Activated T-cell treated with anti-CD3 and anti-CD28 coated beads for 1 hour (primary cell): ENCODE data around the gene NELFA.
"Not testable (repeated sequence)": the region's sequence is repeated elsewhere in the genome, so short reads cannot be mapped to it uniquely, and the experiment has no call there.

Source experiments
- DNase-seq: peaks from one replicate; pipeline ENCODE4 v3.0.0-alpha.2; 2020; ENCODE audit warnings: low read depth

NELFA gene

GRCh38 chr4:1993718-1994516 is 14.9 kb downstream of the NELFA start:
- DNase-seq, result not testable (repeated sequence)

DNA sequence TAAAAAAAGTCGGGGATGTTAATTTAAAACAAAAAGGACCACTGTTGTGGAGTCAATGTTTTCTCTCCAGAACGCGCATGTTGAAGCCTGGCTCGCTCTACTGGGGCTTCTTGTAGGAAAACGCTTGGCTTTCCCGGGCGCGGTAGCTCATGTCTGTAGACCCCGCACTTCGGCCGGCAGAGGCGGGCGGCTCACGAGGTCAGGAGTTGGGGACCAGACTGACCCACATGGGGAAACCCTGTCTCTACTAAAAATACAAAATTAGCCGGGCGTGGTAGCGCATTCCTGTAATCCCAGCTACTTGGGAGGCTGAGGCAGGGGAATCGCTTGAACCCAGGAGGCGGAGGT is 15.6 kb downstream of the NELFA start:
- no peak for DNase-seq

GRCh38 chr4:1992468-1993168 is 16.2 kb downstream of the NELFA start:
- no peak for DNase-seq

- DNase-seq, result no peak
Observed at GRCh38 chr4:1991596-1992434, 17.0 kb downstream of the NELFA start.

GRCh38 chr4:1991087-1991486 is 17.7 kb downstream of the NELFA start:
- no peak for DNase-seq

DNA sequence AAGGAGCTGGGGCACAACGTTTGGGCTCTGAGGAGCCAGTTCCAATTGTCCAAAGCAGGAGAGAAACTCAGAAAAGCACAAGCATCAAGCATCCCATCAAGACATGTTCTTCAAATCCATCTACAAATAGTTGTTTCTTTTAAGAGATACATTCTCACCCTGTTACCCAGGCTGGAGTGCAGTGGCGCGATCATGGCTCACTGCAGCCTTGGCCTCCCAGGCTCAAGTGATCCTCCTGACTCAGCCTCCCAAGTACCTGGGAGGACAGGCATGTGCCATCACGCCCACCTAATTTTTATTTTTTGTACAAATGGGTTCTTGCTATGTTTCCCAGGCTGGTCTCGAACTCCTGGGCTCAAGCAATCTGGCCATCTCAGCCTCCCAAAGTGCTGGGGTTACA is 18.1 kb downstream of the NELFA start:
- DNase-seq, result no peak

DNA sequence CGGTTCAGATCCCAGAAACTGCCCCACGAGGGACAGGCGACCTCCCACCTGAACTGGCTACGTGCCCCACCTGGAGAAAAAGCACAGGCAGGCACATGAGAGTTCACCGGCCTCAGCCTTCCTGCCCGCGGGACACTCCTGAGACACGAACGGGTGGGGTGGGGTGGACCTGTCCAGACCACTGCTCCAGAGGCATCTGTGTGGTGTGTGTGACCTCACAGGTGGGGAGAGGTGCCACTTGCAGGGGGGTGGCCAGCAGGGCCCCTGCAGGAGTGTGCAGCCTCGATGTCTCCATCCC is 18.5 kb downstream of the NELFA start:
- no peak for DNase-seq

DNA sequence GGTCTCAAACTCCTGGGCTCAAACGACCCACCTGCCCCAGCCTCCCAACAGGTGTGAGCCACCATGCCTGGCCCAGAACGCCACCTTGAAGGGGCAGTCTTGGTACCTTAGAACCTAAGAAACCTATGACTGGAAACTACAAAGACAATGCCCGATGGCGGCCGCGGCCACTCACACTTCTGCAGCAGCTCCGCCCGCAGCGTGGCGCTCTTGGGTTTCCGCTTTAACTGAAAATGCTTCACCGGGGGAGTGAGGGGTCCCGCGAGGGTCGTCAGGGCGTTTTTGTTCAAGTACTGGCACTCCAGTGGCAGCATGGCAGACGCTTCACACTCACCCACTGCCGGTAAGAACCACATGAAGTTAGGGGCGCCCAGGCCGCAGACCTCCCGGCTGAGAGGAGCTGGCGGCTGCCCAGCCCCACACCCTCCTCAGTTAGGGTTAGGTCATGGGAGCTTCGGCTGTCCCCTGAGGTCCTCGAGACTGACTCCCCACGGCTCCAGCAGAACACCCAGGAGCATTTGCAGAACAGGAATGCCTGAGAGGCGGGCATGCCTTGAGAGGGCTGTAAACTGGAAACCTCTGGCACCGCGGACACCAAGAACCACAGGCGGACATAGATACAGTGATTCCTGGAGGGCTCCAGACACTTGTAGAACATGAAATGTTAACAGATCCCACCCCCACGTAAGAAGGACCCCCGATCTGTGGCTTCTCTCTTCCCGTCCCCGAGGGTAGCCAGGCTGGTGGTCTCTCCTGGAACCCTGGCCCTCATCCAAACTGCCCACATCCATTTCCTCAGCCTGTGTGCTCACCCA is 19.0 kb downstream of the NELFA start:
- DNase-seq, result no peak

DNA sequence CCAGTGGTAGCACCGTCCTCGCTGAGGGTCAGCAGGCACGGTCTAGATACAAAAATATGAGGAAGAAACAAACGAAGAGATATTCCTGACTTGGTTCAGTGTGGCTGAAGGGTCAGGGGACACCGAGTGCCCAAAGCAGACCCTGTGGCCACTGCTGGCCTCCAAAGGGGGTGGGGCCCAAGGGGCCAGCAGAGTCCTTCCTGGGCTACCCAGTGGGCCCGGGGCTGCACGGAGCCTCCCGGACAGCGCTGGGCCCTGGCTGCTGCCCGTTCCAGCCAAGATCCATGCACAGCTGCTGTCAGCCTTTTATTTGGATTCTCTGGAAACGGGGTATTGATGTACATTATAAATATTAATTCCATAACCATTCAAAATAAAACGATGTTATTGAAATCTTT is 20.4 kb downstream of the NELFA start:
- no peak for DNase-seq

DNA sequence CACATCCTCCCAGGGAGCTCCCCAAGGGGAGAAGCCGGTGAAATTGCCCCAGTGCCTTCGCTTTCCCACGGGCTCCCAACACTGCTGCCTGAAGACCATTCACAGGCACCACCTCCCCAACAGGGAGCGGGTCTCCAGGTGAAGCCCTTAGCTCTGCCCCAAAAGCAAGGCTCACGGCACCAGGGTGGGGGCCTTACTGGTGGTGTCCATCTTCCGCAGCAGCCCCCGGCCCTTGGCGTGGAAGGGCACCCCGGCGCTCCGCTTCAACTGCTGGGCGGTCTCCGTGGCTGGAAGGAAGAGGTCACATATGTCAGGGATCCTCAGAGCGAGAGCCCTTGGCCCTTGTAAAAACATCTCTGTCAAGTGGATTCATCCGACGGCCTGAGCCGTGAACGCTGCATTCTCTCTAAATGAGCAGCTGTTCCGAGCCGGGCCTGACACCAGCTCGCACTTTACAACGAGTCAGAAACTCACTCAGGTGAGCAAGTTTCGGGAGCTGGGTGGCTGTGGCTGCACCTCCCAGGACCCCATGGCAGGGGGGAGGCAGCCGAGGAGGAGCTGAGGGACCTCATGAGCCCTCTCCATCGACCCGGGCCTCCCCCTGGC is 20.9 kb downstream of the NELFA start:
- DNase-seq, result no peak

DNA sequence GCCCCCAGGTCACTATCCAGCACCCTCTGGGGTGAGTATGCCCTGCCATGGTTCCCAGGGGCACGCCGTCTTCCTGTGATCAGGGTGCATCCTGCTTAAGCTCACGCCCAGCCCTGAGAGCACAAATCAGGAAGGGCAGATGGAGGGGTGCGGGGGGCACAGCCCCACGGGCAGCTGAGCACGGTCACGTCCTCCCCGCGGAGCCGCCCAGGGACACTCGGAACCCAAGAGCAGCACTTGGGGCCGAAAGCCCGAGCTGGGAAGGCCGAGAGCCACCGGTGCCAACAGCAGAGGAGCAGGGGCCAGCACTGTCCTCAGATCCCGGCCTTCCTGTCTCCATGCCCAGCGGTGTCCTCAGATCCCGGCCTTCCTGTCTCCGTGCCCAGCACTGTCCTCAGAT is 21.5 kb downstream of the NELFA start:
- DNase-seq, result no peak

DNA sequence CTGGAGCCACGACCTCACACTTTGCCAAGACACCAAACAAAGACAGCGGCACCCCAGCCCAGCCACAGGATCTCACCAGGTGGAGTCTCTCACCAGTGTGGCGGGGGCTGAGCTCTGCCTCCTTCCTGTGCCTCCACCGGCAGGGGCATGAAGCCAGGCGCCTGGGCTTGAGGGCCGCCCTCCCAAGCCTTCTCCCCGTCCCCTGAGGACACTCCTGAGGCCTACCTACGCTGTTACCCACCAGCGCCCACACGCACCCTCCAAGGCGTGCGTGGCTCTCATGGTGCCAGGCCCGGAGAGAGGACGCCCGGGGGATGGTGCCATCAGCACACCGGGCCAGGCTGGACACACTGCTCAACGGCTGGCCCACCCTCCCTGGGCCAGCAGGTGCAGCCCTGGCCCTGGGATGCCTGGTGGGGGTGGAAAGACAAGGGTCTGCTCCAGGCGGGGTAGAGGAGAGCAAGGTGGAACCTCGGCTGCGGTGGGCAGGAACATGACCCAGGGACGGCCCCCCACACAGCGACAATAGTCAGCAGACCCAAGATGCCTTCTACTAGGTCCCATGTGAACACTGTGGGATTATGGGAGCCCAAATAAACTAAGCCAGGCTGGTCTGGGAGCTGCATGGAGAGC is 22.1 kb downstream of the NELFA start:
- DNase-seq, result no peak

DNA sequence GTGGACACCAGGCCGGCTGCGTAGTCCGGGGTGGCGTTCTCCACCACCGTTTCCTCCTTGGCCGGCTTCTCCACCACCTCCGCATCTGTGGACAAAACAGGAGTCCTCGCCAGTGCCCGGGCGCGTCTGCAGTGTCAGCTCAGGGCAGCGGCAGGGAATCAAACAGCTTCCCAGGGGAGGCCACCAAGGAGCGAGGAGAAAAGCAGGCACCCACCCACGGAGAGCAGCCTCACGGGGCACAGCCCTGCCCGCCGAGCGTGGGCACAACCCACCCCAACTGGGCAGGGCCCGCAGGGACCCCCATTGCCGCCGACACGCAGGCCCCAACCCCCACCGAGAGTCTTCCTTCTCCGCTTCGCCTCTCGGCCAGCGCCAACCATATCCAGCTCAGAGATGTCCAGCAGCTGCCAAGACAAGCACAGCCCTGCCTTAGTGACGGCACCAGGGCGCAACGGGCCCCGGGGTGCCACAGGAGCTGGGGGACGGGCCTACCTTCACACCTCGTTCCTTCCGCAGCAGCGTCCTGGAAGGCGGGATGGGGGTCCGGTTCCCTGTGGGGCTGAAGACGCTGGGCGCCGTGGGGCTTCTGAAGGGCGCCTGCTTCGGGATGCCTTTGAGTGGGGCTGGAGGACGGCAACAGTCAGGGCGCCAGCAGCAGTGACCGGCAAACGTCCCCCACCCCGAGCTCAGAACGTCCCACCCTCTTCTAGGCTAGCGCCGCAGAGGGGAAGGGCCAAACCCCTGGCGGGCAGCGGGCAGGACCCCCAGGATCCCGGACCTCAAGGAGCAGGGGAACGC is 22.8 kb downstream of the NELFA start:
- DNase-seq, result no peak

DNA sequence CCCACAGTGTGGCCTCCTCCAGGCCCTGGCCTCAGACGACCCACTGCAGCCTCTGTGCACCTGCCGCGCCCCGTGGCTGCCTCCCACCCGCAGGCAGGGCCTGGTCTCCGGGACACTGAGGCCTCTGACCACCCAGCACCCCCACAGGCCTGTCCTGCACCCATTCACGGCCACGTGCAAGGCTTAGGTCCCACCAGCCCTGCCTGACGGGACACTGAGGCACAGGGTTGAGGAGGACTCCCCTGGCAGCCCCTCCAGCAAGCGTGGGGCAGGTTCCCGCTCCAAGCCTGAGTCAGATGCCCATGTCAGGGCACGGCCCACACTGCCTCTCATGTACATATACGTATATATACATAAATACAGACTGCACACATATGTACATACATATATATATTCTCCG is 23.5 kb downstream of the NELFA start:
- DNase-seq, result no peak

GRCh38 chr4:1984406-1985191 is 24.2 kb downstream of the NELFA start:
- no peak for DNase-seq

DNA sequence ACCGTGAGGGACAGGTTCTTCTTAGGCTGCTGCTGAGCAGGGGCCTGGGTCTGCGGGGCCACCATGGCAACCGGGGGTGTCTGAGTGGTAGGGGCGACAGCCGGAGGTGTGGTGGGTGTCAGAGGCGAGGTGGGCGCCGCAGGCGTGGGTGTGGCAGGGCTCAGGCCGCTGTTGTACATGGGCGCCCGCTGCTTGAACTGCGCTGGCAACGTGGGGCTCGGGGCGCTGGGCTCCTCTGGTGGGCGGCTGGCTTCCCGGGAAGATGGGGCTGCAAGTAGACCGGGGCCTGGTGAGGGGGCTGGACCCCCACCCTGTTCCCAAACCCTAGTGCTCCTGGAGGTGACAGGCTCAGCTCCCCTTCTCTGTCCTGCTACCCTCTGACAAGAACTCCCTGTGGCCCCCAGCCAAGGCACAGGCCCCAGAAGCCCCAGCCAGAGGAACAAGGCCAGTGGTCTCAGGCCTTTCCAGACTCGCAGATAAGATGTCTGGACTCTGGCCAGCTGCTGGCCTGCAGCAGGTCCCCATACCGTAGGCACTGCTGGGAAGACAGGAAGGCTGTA is 24.8 kb downstream of the NELFA start:
- DNase-seq, result no peak

DNA sequence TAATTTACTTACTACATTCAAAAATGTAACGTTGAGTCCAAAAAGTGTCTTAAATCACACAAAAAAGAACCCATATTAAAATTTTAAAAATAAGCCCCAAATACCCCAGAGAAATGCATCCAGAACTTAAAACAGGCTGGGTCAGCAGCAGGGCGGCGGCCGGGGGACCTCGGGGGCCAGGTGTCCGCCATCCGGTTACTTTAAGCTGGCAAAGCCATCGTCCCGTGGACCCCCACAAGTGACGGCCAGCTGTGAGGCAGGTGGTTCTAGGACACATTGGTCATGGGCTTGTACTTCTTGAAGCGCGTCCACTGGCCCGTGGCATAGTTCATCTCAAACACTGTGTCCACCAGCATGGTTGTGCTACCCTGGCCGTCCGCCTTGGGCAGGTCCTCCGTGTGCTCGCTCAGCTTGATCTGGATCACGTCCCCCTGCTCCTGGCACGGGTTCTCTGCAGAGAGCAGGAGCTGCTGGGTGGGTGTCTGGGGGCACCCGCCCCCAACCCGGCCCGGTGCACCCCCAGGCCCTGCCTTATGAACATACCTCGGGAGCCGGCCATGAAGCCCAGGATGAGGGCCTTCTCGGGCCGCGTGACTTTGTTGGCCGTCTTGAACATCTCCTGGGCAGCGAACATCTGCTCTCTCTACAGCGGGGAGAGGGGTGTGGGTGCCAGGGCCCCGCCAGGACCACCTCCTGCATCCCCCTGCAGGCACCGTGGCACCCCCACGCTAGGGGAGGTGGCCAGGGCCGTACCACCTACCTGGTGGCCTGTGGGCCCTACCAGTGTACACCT is 25.5 kb downstream of the NELFA start:
- DNase-seq, result no peak
